NCI-H2196 treated with DMSO at 0.1 percent for 48 hours (cell line): Measurements from ENCODE around the gene RNF32.
"Not testable (repeated sequence)": the region's sequence is repeated elsewhere in the genome, so short reads cannot be mapped to it uniquely, and the experiment has no call there.

Experiments used
- DNase-seq: peaks from one replicate; lab custom pipeline; 2025; ENCODE audit not compliant: unreplicated experiment; lab: John Stamatoyannopoulos, UW

Gene RNF32

DNA sequence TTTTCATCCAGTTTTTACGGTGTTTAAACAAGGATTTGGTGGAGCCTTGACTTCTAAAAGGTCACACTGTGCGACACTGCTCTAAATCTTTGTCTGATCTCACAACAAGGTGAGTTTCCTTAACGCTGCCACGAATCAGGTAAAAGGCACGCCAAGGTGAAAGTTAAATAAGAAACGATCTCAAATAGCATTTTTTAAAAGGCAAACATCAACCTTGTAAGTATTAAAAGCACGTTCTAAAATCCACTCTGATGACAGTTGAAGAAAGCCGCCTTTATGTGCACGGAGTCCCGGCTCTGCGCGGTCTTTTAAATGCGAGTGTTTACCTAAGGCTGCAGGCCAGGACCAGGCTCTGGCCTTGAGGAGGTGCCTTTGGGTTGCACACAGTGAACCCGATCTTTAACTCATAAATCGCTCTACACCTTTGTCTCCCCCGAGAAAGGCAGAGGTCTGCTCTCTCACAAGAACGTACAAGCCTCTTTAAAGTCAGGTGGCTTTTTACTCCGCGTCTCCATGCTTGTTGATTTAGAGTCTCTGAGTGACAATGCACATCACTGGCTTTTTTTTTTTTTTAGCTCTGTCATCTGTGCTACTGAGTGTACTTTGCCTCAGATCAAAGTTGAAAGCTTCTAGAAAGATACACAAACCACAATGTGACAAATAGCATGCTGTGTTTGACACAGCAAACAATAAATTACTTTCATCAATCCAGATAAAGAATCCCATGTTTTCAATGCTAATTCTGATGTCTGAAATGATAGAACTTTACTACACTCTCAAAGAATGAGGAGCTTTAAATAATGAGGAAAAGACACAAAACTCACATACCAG, 25.9 kb upstream of the RNF32 start:
- DNase-seq = no peak

DNA sequence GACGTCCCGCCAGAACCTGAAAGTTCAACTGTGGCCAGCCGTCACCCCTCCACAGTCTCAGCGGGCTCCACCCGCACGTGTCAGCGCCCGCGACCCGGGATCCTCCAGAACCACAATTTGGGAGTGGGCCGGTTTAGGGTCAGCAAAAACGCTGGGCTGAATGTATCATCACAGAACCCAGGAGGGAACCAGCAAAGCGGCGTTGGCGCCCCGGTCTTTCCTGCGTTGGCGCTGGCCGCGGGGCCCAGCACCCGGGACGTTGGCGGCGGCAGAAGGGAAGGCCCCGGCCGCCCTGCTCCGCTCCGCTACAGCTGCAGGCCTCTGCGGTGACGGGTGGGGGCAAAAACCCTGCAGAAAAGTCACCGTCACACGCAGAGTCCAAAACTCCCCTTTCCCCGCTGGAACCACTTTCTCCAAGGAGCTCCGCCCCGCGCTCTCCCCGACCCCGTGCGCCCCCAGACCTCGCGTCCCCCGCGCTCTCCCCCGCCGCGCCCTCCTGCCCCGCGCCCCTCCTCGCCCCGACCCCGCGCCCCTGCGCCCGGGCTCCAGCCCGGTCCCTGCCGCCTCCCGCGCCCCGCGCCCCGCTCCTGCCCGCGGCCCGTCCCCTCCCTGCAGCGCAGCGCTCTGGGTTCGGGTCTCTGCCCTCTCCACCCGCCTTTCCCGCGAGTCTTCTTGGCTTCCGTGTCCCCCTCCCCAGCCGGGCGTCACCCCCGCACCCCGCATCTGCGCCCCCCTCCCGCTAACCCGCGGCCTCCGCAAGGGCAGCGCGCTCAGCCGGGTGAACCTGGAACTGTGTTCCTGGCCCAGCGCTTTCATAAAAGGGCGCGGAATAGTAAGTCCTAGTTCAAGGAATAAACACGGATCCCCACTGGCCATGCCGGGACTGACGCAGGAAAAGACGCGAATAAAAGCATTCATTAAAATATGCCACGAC, 24.0 kb upstream of the RNF32 start:
- no peak for DNase-seq

DNA sequence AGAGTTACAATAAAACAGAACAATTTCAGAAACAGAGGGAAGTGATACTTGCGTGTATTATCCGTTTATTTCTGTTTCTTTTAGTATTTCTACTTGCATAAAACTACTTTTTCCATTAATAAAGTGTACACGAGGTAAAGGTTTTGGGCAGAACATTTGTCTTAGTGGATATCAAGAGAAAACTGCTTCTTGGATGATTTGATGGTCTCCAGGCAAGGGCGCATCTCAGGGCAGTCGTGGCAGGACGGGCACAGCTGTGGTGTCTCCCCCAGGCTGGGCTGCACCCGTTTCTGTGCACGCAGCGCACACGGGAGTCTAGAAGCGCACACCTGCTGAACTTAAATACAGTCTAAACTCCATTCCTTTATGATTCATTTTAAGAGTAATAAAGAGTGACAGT, 23.4 kb upstream of the RNF32 start:
- no peak for DNase-seq

DNA sequence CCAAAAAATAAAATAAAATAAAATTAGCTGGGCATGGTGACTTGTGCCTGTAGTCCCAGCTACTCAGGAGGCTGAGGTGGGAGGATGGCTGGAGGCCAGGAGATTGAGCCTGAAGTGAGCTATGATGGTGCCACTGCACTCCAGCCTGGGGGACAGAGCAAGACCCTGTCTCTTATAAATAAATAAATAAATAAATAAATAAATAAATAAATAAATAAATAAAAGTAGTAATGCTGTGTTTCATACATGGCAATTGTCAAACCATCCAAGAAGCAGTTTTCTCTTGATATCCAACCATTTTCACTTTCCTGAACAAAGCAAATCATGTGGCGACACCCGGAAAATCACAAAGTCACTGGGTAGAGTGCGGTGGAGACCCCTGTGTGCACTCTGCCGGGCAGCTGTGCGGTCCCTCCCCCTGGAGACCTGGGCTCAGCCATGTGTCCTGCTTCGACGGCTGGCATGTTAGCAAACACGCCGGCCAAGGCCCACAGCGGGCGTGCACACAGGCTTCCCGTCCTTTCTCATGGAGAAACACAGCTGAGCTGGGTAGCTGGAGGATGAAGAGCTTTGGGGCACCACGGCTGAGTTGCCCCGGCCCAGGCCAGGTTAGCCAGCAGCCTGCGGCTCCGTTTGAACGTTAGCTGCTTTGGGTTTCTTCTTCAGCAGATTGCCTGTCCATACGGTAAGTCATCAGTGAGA, 22.3 kb upstream of the RNF32 start:
- no peak for DNase-seq

DNA sequence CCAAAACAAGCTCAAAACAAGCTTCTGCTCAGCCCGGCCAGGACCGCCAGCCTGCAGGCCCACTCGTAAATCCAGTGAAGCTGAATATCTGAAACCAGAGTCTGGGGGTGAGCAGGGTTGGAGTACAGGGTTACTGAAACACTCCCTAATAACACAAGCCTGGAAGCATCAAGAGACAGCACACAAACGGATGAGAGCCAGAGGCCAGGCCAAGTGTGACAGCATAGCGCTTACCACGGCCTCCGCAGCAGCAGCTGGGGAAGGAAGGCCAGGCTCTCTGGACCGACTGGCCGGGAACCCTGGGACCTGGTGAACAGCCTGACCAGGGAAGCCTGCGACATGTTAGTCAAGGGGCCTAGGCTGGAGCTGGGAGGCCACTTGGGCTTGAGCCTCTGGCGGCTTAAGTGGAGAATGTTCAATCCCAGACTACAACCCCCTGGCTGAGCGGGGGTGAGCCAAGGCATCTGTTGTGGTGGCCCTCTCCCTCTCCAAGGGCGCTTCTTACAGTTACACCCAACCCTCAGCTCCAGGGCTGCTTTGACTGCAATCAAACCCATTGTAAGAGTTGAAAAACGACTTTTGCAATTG, 21.7 kb upstream of the RNF32 start:
- no peak for DNase-seq

DNA sequence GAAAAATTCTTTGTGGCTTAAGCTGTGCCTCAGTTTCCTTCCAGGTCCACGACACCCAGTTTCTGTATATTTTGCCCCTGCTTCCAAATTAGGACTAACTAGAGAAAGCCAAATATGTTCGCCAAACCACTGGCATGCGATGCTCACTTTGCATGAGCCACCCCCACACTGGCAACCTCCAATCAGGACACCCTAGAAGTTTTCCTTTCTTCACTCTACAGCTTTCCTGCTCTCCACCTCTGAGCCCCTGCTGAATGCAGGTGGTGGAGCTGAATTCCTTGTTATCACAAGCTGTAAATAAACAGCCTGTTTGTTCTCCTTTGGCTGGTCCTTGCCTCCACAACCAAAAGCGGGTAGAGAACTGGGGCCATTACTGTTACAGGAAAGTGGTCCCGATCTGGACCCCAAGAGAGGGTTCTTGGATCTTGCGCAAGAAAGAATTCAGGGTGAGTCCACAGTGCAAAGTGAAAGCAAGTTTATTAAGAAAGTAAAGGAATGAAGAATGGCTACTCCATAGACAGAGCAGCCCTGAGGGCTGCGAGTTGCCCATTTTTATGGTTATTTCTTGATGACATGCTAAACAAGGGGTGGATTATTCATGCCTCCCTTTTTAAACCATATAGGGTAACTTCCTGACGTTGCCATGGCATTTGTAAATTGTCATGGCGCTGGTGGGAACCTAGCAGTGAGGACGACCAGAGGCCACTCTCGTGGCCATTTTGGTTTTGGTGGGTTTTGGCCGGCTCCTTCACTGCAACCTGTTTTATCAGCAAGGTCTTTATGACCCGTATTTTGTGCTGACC, 20.9 kb upstream of the RNF32 start:
- not testable (repeated sequence) for DNase-seq

DNA sequence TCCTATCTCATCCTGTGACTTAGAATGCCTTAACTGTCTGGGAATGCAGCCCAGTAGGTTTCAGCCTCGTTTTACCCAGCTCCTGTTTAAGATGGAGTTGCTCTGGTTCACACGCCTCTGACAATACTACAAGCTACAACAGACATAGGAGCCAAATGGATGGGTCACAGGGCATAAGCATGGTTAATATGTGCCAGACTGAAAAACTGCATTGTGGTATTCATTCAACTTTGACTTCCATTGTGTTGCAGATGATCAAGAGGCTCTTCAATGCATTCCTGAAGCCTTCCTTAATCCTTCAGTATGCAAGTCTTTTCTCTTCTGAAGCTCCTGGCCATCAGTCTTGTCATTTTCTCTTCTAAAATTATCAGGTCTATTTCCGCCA, 20.3 kb upstream of the RNF32 start:
- DNase-seq = no peak

DNA sequence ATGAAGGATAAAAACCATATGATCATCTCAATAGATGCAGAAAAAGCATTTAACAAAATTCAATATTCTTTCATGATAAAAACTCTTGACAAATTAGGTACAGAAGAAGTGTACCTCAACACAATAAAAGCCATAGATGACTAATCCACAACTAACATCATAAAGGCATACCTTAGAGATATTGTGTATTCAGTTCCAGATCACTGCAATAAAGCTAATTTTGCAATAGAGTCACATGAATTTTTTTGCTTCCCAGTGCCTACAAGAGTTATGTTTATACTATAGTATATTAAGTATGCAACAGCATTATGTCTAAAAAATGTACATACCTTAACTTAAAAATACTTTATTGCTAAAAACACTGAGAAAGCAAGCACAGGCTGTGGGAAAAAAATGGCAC, 18.9 kb upstream of the RNF32 start:
- no peak for DNase-seq

DNA sequence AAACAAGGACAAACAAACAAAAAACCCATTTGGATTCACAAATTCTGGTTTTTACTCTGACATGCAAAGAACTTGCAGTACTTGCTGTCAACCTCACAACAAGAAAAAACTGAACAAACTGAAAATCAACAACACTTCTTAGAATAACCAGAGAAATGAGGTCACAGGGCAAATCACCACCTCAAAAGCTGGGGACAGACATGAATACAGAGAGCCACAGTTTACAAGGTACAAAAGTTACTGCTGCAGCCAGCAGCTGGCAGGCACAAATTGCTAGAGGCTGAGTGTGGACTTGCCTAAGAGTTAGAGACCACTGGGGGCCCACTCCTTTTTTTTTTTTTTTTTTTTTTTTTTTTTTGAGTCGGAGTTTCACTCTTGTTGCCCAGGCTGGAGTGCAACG, 15.0 kb upstream of the RNF32 start:
- no peak for DNase-seq

DNA sequence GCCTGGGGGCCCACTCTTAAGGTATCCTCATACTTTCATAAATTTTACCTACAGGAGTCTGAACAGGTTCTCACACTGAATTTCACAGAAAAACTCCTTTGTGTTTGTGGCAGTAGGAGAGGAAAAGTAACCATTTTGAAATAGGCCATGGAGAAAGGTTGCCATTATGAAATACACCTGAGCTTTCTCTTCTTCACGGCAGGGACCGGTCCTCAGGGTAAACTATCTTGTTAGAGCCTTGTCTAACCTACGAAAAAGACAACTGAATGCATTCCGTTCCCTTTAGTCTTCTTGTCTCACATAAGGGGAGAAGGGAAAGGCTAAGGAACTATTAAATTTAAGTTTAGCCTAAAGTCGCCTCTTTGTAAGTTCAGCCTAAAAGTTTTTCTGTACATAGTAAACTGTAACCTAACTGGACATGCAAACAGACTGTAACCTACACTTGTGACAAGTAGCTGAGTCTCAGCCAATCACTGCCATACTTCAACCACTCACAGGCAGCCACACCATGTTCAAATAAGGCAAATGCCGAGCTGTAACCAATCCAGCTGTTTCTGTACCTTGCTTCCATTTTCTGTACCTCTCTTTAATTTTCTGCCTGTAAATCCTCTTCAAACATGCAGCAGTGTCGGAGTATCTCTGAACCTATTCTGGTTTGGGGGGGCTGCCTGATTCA, 14.2 kb upstream of the RNF32 start:
- no peak for DNase-seq

DNA sequence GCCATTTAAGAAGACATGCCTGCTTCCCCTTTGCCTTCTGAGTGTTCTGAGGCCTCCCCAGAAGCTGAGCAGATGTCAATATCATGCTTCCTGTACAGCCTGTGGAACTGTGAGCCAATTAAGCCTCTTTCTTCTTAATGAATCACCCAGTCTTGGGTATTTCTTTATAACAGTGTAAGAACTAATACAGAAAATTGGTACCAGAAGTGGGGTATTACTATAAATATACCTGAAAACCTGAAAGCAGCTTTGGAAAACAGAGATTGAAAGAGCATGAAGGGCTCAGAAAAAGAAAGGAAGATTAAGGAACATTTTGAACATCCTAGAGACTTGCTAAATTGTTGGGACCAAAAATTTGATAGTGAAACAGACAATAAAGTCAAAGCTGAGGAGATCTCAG, 12.0 kb upstream of the RNF32 start:
- no peak for DNase-seq

DNA sequence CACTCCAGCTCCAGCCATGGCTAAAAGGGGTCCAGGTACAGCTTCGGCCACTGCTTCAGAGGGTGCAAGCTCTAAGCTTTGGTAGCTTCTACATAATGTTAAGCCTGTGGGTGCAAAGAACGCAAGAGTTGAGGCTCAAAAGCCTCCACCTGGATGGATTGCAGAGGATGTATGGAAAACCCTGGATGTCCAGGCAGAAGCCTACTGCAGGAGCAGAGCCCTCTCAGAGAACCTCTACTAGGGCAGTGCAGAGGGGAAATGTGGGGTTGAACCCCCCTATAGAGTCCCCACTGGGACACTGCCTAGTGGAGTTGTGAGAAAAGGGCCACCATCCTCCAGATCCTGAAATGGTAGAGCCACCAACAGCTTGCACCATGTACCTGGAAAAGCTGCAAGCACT, 10.7 kb upstream of the RNF32 start:
- no peak for DNase-seq

DNA sequence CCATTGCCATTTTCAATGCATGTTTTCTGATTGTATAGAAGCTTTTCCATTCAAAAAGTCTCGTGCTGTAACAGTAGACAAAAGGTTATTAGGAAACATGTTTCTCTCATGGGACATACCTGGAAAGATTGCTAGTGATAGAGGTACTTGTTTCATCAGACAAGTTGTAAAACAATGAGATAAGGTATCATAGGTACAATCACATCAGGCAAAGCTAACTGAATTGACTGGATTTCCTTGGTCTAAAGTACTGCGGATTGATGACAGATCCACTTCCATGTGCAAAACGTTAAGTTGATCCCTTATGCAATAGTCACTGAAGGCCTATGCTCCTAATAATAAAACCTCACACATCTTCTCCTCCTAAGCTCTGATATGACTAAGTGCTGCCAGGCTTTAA, 6.5 kb upstream of the RNF32 start:
- no peak for DNase-seq

DNA sequence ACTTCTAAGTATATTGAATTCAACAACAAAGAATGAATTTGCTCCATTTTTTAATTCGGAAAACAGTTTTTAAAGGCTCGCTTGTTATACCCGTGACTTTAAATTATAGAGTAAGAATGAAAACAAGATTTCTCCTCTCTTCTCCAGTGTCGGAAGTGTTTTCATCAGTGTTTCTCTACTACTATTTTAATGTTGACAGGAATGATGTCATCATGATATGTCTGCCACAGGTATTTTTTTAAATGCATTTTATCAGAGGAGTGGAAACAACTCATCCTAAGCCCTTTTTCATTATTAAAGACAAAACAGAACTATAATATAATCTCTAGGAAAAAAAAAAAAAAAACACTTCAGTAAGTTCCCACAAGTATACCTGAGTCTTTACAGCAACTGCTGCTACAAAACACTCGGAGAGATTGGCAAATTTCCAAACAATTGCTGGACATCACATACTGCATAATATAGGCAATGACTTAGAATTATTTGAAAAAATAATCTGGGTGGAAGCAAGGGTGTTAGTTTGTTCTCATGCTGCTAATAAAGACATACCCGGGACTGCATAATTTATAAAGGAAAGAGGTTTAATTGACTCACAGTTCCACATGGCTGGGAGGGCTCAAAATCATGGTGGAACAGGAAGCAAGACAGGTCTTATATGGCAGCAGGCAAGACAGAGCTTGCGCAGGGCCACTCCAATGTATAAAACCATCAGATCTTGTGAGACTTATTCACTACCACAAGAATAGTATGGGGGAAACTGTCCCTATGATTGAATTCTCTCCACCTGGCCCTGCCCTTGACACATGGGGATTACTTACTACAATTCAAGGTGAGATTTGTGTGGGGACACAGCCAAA, 4.8 kb upstream of the RNF32 start:
- no peak for DNase-seq

DNA sequence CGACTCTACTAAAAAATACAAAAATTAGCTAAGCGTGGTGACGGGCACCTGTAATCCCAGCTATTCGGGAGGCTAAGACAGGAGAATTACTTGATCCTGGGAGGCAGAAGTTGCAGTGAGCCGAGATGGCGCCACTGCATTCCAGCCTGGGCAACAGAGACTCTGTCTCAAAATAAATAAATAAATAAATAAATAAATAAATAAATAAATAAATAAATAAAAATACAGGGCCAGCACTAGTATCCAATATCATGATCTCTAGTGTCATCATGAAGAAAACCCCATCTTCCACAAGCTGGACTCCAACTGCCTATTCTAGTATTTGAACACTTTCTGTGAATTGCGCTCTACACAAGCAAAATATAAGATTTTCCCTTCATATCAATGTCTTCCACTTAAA, 3.5 kb upstream of the RNF32 start:
- DNase-seq = not testable (repeated sequence)

DNA sequence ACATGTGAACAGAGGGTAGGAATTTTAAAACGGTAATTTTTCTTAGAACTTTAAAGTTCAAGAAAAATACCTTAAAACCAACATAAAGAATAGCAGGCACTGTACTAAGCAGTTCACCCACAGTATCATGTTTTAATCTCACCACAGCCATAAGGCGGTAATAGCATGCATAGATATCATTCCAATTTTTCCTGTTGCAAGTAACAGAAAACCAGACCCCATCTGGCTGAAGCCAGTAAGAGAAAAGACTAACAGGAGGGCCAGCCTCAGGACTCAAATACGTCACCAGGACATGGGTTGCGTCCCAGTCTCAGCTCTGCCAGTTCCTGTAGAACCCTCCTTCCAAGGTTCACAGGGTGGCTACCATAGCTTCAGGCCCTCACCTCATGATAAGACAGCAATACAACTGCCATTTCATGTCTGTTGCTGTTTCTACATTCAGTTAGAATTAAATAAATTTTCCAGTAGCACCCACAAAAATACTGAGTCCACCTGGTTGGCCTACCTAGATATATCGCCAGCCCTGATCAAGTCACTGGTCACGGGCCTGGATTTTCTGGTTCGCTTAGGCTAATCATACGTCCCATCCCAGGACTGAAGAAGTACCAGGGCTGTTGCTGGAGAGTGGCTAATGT, 2.0 kb upstream of the RNF32 start:
- DNase-seq = no peak

DNA sequence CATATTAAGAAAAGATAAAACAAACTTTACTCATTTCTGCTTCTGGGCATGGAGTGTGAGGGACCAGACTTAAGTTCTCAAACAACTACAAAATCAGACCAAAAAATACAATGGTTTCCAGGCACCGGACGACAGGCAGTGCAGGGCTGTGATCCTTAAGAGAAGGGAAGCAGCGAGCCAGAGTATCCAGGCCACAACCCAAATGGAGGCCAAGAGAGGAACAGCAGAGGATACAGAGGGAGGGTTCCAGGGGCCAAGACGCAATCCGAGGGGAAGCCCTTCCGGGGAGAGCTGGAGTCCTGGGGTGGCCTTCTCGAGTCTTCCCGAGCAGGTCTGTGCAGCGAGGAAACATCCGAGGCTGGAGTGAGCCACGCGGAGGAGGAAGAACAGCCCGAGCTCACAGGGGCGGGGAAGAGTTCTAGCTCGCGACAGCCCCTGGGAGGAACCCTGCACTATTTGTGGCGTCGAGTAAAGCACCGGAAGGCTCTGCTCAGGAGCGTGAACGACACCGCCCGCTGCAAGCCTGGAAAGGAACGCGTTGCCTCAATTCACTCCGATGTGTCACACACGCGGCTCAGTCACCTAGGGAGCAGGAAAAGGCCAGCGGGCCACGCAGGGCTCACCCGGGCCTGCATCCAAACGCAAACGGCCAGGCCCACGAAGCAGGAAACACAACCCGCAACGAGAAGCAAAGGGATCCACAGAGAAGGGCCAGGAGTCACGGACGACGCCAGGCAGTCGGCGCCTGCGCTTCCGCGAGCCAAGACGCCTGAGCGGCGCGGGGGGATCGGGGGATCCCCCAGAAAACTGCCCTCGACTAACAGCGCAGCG, 933 bp upstream of the RNF32 start:
- no peak for DNase-seq
